ENCODE data around the gene CLOCK. TPM values are rescaled to one million over a fixed set of nuclear protein-coding genes. Genes with fewer than 3 reads are reported as not detected.

CLOCK gene
- total RNA-seq, result 41.5 TPM

GRCh38 chr4:55546756-55547465 lies at the start of gene CLOCK:
CLOCK (minus strand) TSS chr4:55546909; CDS start chr4:55482785, 64,124 bp downstream.

DNA sequence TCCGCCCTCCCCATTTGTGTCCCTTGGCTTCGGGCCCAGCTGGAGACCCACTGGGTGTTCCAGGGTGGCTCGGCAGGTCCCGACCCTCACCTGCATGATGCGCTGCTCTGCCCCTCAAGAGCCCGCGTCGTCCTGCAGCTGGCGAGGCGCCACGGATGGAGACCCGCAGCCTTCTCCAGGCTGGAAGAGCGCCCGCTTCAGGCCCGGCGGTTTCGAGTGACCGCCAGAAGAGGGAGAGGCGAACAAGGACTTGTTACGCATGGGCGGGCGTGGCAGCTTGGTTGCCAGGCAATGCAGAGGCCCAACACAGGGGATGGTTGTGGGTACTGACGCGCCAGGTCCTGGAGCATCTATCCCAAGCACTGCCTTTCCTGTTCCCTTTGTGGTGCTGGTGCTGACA lies 45.3 kb upstream of the CLOCK start, which contains the start of gene PDCL2:
TSS of gene PDCL2 (minus strand) at position 232 of the 400 bp plus-strand sequence. CDS start at position 96, 136 bp downstream.

DNA sequence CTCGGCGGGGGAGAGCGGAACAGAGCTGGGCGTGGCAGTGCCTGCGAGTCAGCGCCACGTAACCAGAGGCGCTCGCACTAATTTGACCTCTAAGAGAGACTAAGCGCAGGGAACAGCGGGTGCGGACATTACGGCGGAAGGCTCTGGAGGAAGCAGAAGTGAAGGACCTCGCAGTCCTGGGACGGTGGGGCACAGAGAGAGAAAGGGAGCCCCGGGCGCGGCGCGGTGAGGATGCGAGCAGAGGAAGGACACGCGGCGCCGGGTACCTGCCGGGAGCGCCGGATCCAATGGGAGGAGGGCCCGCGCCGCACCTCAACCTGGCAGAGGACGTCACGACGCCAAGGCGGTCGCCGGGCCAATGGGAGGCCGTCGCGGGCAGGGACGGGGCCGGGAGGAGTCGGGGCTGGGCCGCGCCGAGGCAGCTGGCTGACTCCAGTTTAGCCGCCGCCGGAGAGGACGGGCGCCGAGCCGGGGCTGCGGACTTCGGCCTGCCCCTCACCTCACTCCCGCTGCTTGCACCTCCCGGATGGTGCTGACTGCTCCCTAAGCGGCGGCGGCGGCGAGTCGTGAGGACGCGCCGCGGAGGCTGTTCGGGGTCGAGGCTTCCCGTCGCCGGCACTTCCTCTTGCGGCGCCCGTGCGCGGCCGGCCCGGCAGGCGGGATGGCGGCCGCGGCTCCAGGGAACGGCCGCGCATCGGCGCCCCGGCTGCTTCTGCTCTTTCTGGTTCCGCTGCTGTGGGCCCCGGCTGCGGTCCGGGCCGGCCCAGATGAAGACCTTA lies 151.0 kb downstream of the CLOCK start, which contains the start of gene TMEM165:
TSS of gene TMEM165 (plus strand) at position 429 of the 779 bp plus-strand sequence. CDS start at position 662, 233 bp downstream.

Other genes with a start within 250 kb of the CLOCK start
- 4.9 TPM for gene SRD5A3, start 200.7 kb downstream of the CLOCK start, total RNA-seq
- gene TMEM165, start 151.0 kb downstream of the CLOCK start, total RNA-seq, result 88.8 TPM
- not detected for gene PDCL2, start 45.3 kb upstream of the CLOCK start, total RNA-seq
- gene NMU, start 89.4 kb upstream of the CLOCK start, total RNA-seq, result 1.7 TPM